Adipocyte (in vitro differentiated cells): ENCODE data around the gene MFSD11.
"Not testable (repeated sequence)": the region's sequence is repeated elsewhere in the genome, so short reads cannot be mapped to it uniquely, and the experiment has no call there.

Experiments used
- DNase-seq: peaks from one replicate; pipeline ENCODE4 v3.0.0-alpha.2; 2015; ENCODE audit warnings: low read depth
- H3K27me3 ChIP-seq: replicated peaks from 2 replicates; pipeline ENCODE4 v1.7.0; 2013; ENCODE audit warnings: mild to moderate bottlenecking, low read length, moderate library complexity; ENCODE audit not compliant: control insufficient read depth, insufficient read depth
- H3K36me3 ChIP-seq: 2 replicates; pipeline ENCODE4 v1.7.0; 2013; ENCODE audit warnings: low read length, mild to moderate bottlenecking, moderate library complexity; ENCODE audit not compliant: control insufficient read depth, insufficient read depth, severe bottlenecking
- H3K4me1 ChIP-seq: 2 replicates; pipeline ENCODE4 v1.7.0; 2013; ENCODE audit warnings: mild to moderate bottlenecking, low read length, moderate library complexity; ENCODE audit not compliant: control insufficient read depth, insufficient read depth
- H3K4me3 ChIP-seq: 2 replicates; pipeline ENCODE4 v1.7.0; 2013; ENCODE audit warnings: mild to moderate bottlenecking, low read length, moderate library complexity
- H3K9ac ChIP-seq: 2 replicates; pipeline ENCODE4 v1.7.0; 2013; ENCODE audit warnings: mild to moderate bottlenecking, low read length, moderate library complexity
- H3K9me3 ChIP-seq: 2 replicates; pipeline ENCODE4 v1.7.0; 2013; ENCODE audit warnings: mild to moderate bottlenecking, low read length, moderate library complexity; ENCODE audit not compliant: control insufficient read depth

Gene MFSD11

DNA sequence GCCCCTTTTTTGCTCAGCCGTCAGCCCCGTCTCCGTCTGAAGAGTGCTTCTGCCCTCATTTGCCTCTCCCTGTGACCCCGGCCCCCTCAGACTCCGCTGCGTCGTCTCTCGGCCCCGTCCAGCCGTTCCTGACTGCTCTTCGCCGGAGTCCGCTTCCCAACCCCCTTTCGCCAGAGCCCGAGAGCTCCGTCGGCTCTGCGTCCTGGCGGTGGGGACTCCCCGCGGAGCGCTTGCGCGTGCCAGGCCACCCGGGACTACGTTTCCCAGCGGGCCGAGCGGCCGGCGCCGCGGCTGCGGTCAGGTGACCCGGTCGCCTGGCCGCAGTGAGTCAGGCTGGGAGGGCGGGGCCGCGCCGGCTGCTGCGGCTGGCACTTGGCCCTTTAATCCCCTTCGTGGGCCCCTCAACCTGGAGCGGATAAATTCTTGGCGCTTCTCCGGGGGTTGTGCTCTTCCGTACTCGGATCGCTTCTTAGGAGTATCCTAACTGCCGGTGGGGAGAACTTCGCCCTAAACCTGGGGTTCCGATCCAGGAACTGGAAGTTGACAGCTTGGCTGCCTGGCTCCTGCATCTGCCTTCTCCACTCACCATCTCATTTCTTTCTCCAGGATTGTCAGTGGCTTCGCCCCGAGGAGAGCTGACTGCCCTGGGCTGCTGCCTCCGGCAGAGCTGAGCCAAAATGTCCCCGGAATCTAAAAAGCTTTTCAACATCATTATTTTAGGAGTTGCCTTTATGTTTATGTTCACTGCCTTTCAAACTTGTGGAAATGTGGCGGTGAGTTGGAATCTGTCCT, at the start of gene MFSD11:
Gene MFSD11, plus strand, starts transcription at position 444 of the 792 bp plus-strand sequence. Its CDS starts 234 bp downstream, at position 678.
- peak within 1 kb of the TSS; percentile 99 for H3K4me3 ChIP-seq

DNA sequence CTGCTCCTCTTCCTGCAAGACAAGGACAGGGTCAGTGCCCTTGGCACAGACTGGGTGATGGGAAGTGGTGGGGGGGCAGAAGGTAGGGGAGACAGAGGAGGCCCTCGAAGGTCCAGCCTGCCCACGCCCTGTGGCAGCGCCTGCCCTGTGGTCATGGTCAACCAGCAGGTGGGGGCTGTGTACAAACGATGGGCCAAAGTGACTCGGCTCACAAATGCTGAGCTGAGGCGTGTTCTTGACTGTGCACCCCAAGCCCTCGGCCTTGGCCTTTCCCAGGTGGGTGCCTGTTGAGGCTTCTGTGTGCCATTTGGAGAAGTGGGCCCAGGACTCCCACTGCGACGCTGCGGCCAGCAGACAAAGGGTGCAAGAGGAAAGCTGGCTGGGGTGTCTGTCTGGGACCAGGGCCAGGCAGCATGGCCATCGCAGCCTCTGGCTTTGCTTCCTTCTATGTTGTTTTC, 49.7 kb upstream of the MFSD11 start:
- Histone ChIP-seq H3K4me3 (peak overlapping the region; percentile 30), H3K36me3 (peaks cover 21% of the 10 kb centered on the region), H3K9me3 (no peaks in the 10 kb centered on the region), H3K27me3 (no peaks in the 10 kb centered on the region), H3K9ac (peak overlapping the region; percentile 76), H3K4me1 (peaks cover 46% of the 10 kb centered on the region)
- no peak for DNase-seq

More for the DNA sequence above, at the start of gene MFSD11:
- H3K9ac ChIP-seq, result peak within 1 kb of the TSS; percentile 99
- H3K27me3 ChIP-seq, result no peaks in the 10 kb centered on the region
- H3K36me3 ChIP-seq, result peaks cover 45% of the 10 kb centered on the region
- H3K4me1 ChIP-seq, result peaks cover 46% of the 10 kb centered on the region
- H3K9me3 ChIP-seq, result no peaks in the 10 kb centered on the region
- DNase-seq, result peak; percentile 97

DNA sequence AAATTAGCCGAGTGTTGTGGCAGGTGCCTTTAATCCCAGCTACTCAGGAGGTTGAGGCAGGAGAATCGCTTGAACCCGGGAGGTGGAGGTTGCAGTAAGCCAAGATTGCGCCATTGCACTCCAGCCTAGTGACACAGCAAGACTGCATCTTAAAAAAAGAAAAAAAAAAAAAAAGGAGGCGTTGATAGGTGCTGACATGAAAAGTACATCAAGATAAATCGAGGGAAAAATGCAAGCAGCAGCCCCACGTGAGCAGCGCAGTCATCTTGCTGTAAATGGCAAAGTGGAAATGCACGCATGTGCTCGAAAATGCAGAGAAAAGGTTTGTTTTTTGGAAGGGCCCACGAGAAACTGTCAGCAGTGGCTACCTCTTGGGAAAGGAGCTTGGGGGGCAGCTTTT, 48.1 kb upstream of the MFSD11 start:
- Histone ChIP-seq H3K9ac (no peak overlapping the region), H3K27me3 (no peaks in the 10 kb centered on the region), H3K9me3 (no peaks in the 10 kb centered on the region), H3K4me3 (no peak overlapping the region), H3K36me3 (peaks cover 9% of the 10 kb centered on the region), H3K4me1 (peaks cover 54% of the 10 kb centered on the region)
- no peak for DNase-seq

DNA sequence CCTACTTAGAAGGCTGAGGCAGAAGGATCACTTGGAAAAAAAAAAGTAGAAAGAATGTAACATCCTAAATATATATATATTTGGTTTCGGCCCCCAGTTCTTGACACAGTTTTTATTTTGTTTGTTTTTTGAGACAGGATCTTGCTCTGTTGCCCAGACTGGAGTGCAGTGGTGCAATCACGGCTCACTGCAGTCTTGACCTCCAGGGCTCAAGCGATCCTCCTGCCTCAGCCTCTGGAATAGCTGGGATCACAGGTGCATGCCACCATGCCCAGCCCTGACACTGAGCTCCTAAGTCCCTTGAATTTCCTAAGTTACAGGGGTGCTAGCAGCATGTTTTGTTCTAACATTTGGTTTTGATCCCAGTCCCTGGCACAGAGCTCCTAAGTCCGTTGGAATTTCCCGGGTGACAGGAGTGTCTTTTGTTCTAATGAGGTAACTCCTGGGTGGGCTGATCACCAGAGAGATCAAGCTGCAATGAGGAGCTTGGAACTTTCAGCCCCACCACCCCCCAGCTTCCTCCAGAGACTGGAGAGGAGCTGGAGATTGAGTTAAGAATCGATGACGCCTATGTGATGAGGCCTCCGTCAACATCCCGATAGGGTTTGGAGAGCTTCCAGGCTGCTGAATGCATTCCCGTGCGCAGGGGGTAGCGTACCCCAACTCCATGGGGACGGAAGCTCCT, 47.2 kb upstream of the MFSD11 start:
- H3K27me3 ChIP-seq, result no peaks in the 10 kb centered on the region
- no peak overlapping the region for H3K9ac ChIP-seq
- no peaks in the 10 kb centered on the region for H3K9me3 ChIP-seq
- peaks cover 59% of the 10 kb centered on the region for H3K4me1 ChIP-seq
- DNase-seq, result no peak
- no peak overlapping the region for H3K4me3 ChIP-seq
- peaks cover 9% of the 10 kb centered on the region for H3K36me3 ChIP-seq

DNA sequence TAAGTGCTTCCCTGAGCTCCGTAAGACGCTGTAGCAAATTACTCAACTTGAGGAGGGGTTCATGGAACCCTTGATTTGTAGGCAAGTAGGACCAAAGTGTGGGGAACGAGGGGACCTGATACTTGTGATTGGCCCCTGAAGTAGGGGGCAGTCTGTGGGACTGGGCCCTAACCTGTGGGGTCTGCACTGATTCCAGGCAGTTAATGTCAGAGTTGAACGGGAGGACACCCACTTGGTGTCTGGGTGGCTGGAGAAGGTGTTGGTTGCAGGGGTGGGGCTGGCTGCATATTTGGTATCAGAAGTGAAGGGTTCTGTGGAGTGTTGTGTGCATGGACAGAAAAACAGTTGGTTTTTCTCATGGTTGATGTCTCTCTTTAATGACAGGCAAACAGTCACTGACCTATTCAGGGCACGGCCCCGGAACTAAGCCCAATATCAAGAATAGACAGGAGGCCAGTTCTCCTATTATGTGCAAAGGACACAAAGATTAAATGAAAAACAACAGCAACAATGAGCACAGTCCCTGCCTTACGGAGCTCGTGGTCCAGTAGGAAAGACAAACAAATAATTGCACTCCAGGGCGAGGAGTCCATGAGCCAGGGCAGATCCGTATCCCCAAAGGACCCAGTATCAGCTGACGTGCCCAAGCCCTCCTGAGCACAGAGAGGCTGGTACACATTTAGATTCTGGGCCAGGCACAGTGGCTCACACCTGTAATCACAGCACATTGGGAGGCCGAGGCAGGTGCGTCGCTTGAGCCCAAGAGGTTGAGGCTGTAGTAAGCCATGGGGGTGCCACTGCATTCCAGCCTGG, 46.3 kb upstream of the MFSD11 start:
- Histone ChIP-seq H3K36me3 (peaks cover 9% of the 10 kb centered on the region), H3K9me3 (no peaks in the 10 kb centered on the region), H3K4me3 (no peak overlapping the region), H3K9ac (no peak overlapping the region), H3K4me1 (peaks cover 60% of the 10 kb centered on the region), H3K27me3 (no peaks in the 10 kb centered on the region)
- DNase-seq, result no peak

DNA sequence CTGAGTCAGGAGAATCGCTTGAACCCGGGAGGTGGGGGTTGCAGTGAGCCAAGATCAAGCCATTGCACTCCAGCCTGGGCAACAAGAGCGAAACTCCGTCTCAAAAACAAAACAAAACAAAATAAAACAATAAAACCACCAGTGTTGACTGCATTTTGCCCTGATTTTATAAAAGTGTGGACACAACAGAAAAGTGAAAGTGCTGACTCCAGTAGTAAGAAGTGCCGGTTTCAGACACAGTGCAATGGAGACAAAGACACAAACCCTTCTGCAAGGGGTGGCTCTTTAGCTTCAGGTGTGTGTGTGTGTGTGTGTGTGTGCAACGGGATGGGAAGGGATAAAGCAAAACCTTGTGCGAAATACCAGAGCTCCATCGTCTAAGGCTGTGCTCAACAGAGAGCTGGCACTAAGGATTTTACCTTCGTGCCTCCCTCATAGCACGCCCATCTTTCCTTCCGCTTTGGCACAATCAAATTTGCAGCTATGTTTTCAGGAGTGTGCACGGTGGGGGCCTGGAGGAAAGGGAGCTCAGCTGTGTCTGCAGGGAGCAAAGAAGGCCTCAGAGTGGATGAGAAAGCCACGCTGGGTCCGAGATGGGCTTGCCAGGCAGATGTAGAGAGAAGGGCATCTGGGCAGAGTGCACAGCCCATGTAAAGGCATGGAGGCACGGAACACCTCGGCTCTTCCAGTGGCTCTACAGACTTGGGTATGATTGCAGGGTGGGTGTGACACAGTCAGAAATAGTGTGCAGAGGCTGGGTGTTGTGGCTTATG, 42.7 kb upstream of the MFSD11 start:
- H3K9ac ChIP-seq, result no peak overlapping the region
- no peak overlapping the region for H3K4me3 ChIP-seq
- H3K27me3 ChIP-seq, result no peaks in the 10 kb centered on the region
- H3K4me1 ChIP-seq, result peaks cover 59% of the 10 kb centered on the region
- H3K36me3 ChIP-seq, result peaks cover 9% of the 10 kb centered on the region
- H3K9me3 ChIP-seq, result no peaks in the 10 kb centered on the region
- DNase-seq, result no peak

DNA sequence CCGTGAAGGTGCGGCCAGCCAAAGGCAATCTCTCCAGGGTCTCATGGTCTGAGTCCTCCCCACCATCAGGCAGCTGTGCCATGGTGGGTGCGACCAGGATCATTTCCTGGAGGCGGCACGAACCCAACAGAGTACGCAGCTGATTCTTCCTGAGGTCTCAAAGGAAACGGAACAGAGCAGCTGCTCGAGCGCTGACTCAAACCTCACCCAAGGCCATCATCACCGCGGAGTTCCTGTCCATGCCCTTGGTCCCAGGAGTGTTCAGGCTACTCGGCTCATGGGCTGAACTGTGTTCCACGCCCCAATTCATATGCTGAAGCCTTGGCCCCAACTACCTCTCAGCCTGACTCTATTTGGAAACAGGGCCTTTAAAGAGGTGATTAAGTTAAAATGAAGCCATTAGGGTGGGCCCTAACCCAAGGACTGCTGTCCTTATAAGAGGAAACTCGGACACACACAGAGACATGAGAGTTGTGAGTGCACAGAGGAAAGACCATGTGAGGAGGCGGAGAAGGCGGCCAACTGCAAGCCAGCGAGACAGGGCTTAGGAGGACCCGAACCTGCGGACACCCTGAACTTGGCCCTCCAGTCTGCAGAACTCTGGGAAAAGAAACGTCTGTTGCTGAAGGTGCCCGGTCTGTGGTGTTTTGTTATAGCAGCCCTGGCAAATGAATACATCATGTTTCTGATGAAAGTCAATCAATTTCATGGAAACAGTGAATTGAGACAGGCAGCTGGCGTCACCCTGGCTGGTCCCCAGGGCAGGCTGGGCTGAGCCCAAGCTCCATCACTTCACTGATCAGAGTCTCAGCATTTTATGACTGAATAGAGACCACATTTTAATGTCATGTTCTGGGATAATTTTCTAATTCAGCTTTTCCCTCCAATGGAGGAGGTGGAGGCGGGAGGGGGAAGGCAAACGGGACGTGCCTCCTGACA, 40.9 kb upstream of the MFSD11 start:
- H3K27me3 ChIP-seq, result no peaks in the 10 kb centered on the region
- peak overlapping the region; percentile 23 for H3K4me3 ChIP-seq
- H3K9me3 ChIP-seq, result no peaks in the 10 kb centered on the region
- H3K9ac ChIP-seq, result peak overlapping the region; percentile 54
- H3K36me3 ChIP-seq, result no peaks in the 10 kb centered on the region
- DNase-seq, result no peak
- peaks cover 75% of the 10 kb centered on the region for H3K4me1 ChIP-seq

DNA sequence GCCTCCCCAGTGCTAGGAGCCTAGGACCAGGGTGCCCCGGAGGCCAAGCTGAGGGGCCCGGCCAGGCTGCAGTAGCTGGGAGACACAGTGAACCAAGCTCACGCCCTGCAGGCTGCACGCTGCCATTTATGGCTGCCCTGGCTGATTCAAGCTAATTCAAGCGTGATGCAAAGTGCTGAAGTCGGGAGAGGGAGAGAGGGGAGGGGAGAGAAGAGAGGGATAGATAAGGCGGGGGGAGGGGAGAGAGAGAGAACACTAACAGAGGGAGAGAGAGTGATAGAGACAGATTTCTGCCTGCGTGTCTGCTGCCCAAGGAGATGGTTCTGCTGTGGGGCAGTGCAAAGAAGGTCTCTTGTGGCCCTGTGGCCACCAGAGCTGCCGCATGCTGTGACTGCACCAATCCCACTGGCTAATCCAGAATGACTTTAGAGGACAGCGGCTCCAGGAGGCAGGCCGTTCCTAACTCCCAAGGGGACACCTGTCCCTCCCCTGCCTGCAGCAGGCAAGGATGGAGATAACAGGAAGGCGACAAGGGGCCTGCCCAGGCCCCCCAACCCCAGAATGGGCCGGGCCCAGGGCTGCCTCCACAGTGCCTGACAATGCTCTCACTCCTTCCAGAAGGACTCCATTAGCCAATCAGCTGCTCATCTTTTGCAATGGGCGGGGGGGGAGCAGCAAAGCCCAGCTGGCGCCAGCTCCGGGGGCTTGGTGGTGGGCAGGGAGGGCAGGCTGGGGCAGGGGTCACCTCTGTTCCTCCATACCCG, 40.0 kb upstream of the MFSD11 start:
- Histone ChIP-seq H3K36me3 (no peaks in the 10 kb centered on the region), H3K9ac (peak overlapping the region; percentile 34), H3K9me3 (no peaks in the 10 kb centered on the region), H3K4me1 (peaks cover 71% of the 10 kb centered on the region), H3K4me3 (peak overlapping the region; percentile 20), H3K27me3 (no peaks in the 10 kb centered on the region)
- peak; percentile 50 for DNase-seq

DNA sequence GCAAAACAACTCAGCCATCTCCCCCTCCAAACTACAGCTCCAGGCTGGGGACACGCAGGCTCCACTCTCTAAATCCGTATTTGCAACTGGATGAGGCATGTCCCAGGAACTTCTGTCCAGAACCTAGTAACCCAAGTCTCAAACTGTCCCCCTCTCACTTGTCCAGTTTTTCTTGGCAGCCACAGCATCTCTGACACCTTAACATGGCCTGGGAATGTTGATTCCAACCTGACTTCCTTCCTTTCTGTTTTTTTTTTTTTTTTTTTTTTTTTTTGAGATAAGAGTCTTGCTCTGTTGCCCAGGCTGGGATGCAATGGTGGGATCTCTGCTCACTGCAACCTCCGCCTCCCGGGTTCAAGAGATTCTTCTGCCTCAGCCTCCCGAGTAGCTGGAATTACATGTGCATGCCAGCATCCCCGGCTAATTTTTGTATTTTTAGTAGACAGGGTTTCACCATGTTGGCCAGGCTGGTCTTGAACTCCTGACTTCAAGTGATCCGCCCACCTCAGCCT, 39.4 kb upstream of the MFSD11 start:
- not testable (repeated sequence) for DNase-seq, H3K27me3 ChIP-seq, H3K4me3 ChIP-seq, H3K9ac ChIP-seq, H3K9me3 ChIP-seq, H3K36me3 ChIP-seq
- peaks cover 69% of the 10 kb centered on the region for H3K4me1 ChIP-seq
